ENCODE measurements around the gene SPP1. TPM values are rescaled to one million over a fixed set of nuclear protein-coding genes. Genes with fewer than 3 reads are reported as not detected.
"Not testable (repeated sequence)": the region's sequence is repeated elsewhere in the genome, so short reads cannot be mapped to it uniquely, and the experiment has no call there.

The SPP1 gene
- total RNA-seq, 1 experiment from 2014 or later, result 4.1 TPM

- Histone ChIP-seq H3K9me2 (ENCODE audit: insufficient read depth) (no peaks in the 10 kb centered on the region), H3K4me1 (ENCODE audit: control insufficient read depth in 1 of 2, insufficient read depth in 2 of 2, low read length in 2 of 2) (peaks cover 3 to 6% of the 10 kb centered on the region in 2 experiments; a peak in 1 of 4 replicates), H3K9me3 (ENCODE audit: control insufficient read depth in 1 of 2, insufficient read depth in 1 of 2, low read depth in 1 of 2, low read length in 2 of 2) (peaks cover 0 to 5% of the 10 kb centered on the region in 2 experiments; a peak in 3 of 4 replicates), H3K79me2 (ENCODE audit: insufficient read depth, low read length) (peaks cover 9% of the 10 kb centered on the region; the same call in 1 of the 2 replicates), H4K20me1 (ENCODE audit: insufficient read depth) (no peaks in the 10 kb centered on the region), H2AFZ (ENCODE audit: low read depth, low read length, poor library complexity, severe bottlenecking) (no peak overlapping the region), H3K4me2 (ENCODE audit: low read length) (no peak overlapping the region), H3K27me3 (ENCODE audit: insufficient read depth, low read length) (no peaks in the 10 kb centered on the region), H3K36me3 (ENCODE audit: control insufficient read depth in 1 of 2, insufficient read depth in 2 of 2, low read length in 2 of 2) (no peaks in the 10 kb centered on the region; a peak in 1 of 4 replicates), H3K4me3 (replicated peaks in 1 of 2; ENCODE audit: low read depth in 1 of 2, low read length in 2 of 2) (no peak overlapping the region), H3K27ac (ENCODE audit: low read depth, low read length) (no peak overlapping the region), H3K9ac (ENCODE audit: low read length) (no peak overlapping the region)
- DNase-seq (ENCODE audit: low read depth, low spot score) (no peak), ATAC-seq (no peak)
- BruUV-seq (replicated peaks), result no TSS peak
- ChIA-PET POLR2A (no interaction called here), CTCF (interaction anchor here (2.8 kb wide), 1 partner anchor 11 kb away, joined by 16 read pairs; no protein-coding TSS in a partner anchor), RAD21 (ENCODE audit: low non-redundant PET in 1 of 2, low total read pairs in 2 of 2, uncharacterized antibody in 2 of 2, unreplicated experiment in 2 of 2) (no interaction called here)
- TF ChIP-seq FOSL1 (IDR thresholded peaks at IDR 0.05; ENCODE audit: low read depth) (no peak), EGR1 (IDR thresholded peaks at IDR 0.05; ENCODE audit: low read depth) (no peak), ZNF274 (IDR thresholded peaks at IDR 0.05; ENCODE audit: low read depth, low read length) (no peak), POLR2A (IDR thresholded peaks at IDR 0.05; ENCODE audit: borderline replicate concordance, extremely low read depth, insufficient read depth, insufficient read length) (no peak), EZH2phosphoT487 (IDR thresholded peaks at IDR 0.05; ENCODE audit: borderline replicate concordance) (no peak), MAX (IDR thresholded peaks at IDR 0.05) (no peak)
- TF ChIP-seq, protein P1, sequence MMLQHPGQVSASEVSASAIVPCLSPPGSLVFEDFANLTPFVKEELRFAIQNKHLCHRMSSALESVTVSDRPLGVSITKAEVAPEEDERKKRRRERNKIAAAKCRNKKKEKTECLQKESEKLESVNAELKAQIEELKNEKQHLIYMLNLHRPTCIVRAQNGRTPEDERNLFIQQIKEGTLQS (IDR thresholded peaks at IDR 0.05), result no peak
- intact Hi-C loops (cut with micrococcal nuclease), result no loop called here
These were observed 46.8 kb downstream of the SPP1 start for GRCh38 chr4:88022289-88022688.

DNA sequence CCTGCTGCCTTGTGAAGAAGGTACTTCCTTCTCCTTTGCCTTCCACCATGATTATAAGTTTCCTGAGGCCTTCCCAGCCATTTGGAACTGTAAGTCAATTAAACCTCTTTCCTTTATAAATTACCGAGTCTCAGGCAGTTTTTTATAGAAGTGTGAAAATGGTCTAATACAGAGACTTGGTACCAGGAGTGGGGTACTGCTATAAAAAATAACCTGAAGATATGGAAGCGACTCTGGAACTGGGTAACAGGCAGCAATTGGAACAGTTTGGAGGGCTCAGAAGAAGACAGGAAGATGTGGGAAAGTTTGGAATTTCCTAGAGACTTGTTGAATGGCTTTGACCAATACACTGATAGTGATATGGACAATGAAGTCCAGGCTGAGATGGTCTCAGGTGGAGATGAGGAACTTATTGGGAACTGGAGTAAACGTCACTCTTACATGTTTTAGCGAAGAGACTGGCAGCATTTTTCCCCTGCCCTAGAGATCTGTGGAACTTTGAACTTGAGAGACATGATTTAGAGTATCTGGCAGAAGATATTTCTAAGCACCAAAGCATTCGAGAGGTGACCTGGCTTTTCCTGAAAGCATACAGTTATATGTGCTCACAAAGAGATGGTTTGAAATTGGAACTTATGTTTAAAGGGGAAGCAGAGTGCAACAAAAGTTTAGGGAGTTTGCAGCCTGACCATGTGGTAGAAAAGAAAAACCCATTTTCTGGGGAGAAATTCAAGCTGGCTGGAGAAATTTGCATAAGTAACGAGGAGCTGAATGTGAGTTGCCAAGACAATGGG lies 50.6 kb downstream of the SPP1 start:
- H3K4me3 ChIP-seq (replicated peaks in 1 of 2; ENCODE audit: low read depth in 1 of 2, low read length in 2 of 2); H3K27me3 ChIP-seq (ENCODE audit: insufficient read depth, low read length); intact Hi-C loops (cut with micrococcal nuclease); H4K20me1 ChIP-seq (ENCODE audit: insufficient read depth); H2AFZ ChIP-seq (ENCODE audit: low read depth, low read length, poor library complexity, severe bottlenecking); BruUV-seq (replicated peaks); RAD21 ChIA-PET (ENCODE audit: low non-redundant PET in 1 of 2, low total read pairs in 2 of 2, uncharacterized antibody in 2 of 2, unreplicated experiment in 2 of 2); H3K27ac ChIP-seq (ENCODE audit: low read depth, low read length); CTCF ChIA-PET; H3K79me2 ChIP-seq (ENCODE audit: insufficient read depth, low read length); H3K4me1 ChIP-seq (ENCODE audit: control insufficient read depth in 1 of 2, insufficient read depth in 2 of 2, low read length in 2 of 2); ATAC-seq; POLR2A ChIA-PET; H3K9ac ChIP-seq (ENCODE audit: low read length); H3K9me3 ChIP-seq (ENCODE audit: control insufficient read depth in 1 of 2, insufficient read depth in 1 of 2, low read depth in 1 of 2, low read length in 2 of 2); H3K9me2 ChIP-seq (ENCODE audit: insufficient read depth); H3K4me2 ChIP-seq (ENCODE audit: low read length); H3K36me3 ChIP-seq (ENCODE audit: control insufficient read depth in 1 of 2, insufficient read depth in 2 of 2, low read length in 2 of 2); DNase-seq (ENCODE audit: low read depth, low spot score): not testable (repeated sequence)
